ENCODE results near the gene ZAR1.
"Not testable (repeated sequence)": the region's sequence is repeated elsewhere in the genome, so short reads cannot be mapped to it uniquely, and the experiment has no call there.

Gene ZAR1
- 0 to 0.33 (median 0) reads per million in 17 experiments for total RNA-seq

DNA sequence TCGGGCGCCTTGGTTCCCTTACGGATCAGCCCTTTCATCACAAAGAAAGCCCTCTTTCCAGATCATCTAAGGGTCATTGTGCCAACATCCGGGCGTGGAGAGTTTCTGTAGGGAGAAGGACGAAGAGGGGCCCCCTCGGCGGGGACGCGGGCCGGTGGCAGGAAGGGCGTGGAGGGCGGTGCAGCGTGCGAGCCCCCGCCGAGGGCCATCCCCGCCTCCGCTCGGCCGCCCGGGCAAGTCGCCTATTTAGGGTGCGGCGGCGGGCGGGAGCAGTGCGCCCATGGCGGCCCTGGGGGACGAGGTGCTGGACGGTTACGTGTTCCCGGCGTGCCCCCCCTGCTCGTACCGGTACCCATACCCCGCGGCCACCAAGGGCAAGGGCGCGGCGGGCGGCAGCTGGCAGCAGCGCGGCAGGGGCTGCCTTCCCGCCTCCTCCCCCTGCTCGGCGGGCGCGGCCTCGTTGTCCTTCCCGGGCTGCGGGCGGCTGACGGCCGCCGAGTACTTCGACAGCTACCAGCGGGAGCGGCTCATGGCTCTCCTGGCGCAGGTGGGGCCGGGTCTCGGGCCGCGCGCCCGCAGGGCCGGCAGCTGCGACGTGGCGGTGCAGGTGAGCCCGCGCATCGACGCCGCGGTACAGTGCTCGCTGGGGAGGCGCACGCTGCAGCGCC lies at the start of gene ZAR1:
TSS of gene ZAR1 (plus strand) at position 241 of the 668 bp plus-strand sequence. CDS start at position 281, 40 bp downstream.
- DNase-seq: peak in 1 of 4 experiments; percentile 14

- peak; percentile 21 to 68 (median 52) for DNase-seq
Observed at GRCh38 chr4:48440914-48441313, 49.1 kb upstream of the ZAR1 start.

DNA sequence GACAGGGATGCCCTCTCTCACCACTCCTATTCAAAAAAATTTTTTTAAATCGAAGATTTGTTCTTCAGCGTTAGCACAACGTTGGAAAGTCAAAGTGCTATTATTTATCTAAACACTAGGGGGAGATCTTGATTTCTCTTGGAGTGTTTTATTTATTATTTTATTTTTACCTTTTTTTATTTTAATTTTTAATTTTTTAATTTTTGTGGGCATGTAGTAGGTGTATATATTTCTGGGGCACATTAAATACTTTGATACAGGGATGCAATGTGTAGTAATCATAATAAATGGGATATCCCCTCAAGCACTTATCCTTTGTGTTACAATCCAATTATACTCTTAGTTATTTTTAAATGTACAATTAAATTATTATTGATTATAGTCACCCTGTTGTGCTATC lies 44.3 kb upstream of the ZAR1 start:
- DNase-seq: peak in 2 of 4 experiments; percentile 28 to 48

GRCh38 chr4:48446642-48447041 lies 43.4 kb upstream of the ZAR1 start:
- no peak for DNase-seq

GRCh38 chr4:48449151-48449550 lies 40.9 kb upstream of the ZAR1 start:
- DNase-seq: no peak

DNA sequence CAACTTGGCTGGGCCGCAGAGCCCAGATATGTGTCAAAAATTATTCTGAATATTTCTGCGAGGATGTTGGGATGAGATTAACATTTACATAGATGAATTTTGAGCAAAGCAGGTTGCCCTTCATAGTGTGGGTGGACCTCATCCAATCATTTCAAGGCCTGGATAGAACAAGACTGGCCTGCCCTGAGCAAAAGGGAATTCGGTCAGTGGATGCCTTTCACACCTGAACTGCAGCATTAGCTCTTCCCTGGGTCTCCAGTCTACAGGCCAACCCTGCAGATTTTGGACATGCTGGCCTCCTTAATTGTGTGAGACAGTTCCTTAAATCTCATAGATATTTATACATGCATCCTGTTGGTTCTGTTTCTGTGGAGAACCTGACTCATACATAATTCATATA lies 39.3 kb upstream of the ZAR1 start:
- no peak for DNase-seq

DNA sequence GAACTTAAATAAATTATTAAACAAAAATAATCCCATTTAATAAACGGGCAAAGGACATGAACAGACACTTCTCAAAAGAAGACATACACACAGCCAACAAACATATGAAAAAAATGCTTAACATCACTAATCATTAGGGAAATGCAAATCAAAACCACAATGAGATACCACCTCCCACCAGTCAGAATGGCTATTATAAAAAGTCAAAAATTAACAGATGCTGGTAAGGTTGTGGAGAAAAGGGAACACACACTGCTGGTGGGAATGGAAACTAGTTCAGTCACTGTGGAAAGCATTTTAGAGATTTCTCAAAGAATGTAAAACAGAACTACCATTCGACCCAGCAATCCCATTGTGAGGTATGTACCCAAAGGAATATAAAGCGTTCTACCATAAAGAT lies 38.4 kb upstream of the ZAR1 start:
- DNase-seq: not testable (repeated sequence)

DNA sequence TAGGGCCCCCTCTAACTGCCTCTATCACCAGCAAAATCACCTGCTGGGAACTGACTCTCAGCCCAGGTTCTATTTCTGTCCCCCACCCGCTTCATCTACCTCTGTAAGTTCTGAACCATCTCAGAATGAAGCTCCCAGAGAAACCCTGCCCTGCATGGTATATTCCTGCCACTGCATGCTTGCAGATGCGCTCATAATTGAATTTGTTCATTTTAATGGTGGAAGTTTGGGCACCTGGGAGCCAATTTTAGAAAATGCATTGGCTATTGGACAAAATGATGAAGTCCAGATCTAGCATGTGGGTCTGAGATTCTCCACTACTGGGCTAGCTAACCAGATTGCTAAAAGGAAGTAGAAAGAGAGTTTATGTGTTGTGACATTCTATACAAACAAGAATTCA lies 35.5 kb upstream of the ZAR1 start:
- no peak for DNase-seq

DNA sequence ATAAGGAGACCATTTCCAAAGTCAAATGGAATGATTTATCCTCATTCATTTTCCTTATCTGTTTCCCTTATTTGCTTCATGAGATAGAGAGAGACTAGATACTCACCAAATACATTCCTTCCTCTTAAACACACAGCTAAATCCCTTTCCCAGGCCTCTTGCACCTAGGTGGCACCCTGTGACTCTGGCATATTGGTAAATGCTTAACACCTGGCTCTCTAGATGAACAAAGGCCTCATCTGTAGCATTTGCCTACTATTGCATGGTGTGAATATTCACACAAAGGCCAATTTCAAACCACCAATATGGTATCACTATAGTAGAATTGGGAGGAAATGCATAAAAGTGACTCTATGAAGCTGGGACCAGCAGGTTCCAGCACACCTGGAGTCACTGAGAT lies 29.1 kb upstream of the ZAR1 start:
- no peak for DNase-seq

- no peak for DNase-seq
Observed at GRCh38 chr4:48462363-48462762, 27.7 kb upstream of the ZAR1 start.

- no peak for DNase-seq
Observed at GRCh38 chr4:48467442-48467841, 22.6 kb upstream of the ZAR1 start.

DNA sequence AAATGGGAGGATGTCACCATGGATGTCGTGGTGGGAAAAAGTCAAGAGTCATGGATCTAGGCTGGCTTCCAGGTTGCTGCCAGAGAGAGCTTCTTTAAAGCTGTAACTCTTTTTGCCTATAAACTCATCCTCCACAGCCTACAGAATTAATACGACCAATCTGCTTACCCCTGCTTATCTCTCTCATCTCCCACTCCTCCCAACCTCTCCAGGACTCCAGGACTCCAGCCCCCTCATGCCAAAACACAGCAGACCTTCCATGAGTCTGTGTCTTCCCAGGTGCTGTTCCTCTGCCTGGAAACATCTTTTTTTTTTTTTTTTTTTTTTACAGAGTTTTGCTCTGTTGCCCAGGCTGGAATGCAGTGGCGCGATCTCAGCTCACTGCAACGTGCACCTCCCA lies 22.2 kb upstream of the ZAR1 start:
- no peak for DNase-seq

- no peak for DNase-seq
Observed at GRCh38 chr4:48470137-48470536, 19.9 kb upstream of the ZAR1 start.

DNA sequence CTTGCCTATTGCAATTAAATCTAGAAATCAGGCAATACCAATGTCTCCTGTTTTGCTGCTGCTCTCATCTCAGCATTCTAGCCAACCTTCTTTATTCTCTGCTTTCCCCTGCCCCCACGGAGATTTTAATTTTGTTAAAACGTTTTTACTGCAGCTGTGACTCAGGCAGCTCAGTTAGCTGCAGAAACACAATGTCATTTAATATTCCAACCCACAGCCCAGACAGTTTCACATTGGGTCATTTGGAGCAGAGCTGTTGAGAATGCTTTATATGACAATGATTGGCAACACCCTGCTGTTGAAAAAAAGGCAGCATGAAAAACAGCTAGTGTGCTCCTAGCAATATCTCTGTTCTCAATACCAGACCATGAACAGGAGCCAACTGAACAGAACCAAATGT lies 19.5 kb upstream of the ZAR1 start:
- DNase-seq: no peak

GRCh38 chr4:48472794-48473193 lies 17.3 kb upstream of the ZAR1 start:
- DNase-seq: no peak

DNA sequence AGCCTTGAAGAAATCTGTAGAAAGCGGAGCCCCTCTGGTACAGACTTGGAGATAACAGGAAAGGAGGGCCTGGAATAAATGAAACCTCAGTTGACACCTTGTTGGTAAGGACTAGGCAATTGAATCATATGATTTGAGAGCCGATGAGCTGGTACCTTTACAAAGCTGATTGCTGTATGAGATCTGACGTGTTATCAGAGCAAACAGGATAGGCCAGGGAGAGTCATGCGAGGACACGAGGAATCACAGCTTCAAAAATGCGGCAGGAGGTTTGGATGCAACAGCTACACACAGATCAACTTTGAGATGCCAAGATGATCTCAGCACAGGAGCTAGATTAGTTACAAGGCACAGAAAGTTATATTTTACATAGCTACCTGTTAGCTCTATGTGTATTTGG lies 14.3 kb upstream of the ZAR1 start:
- no peak for DNase-seq

GRCh38 chr4:48478273-48478672 lies 11.8 kb upstream of the ZAR1 start:
- DNase-seq: no peak

DNA sequence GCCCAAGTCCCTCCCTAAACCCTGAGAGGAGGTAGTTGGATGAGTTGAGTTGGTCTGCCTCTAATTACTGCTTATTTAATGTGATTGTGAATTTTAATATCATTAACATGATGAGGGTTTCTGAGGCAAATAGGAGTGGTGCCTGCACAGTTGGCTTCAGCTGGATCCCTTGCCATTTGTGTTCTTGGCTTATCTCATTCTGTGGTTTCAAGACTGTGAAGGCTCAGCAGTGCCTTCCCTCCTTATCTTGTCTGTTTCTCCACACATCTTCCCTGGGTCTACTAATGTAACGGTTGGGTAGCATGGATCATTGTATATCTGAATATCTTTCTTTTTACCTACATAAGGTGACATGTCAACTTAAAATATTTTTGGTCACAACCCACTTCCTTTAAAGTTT lies 8.5 kb upstream of the ZAR1 start:
- no peak for DNase-seq

- peak in 3 of 4 experiments; percentile 4 to 46 (median 27) for DNase-seq
Observed at GRCh38 chr4:48483006-48483776, 6.9 kb upstream of the ZAR1 start, which contains the start of gene SLC10A4. SLC10A4 (plus strand) TSS chr4:48483343; CDS start chr4:48483562, 219 bp downstream.

- peak in 3 of 4 experiments; percentile 11 to 30 (median 17) for DNase-seq
Observed at GRCh38 chr4:48483777-48484493, 6.1 kb upstream of the ZAR1 start.

DNA sequence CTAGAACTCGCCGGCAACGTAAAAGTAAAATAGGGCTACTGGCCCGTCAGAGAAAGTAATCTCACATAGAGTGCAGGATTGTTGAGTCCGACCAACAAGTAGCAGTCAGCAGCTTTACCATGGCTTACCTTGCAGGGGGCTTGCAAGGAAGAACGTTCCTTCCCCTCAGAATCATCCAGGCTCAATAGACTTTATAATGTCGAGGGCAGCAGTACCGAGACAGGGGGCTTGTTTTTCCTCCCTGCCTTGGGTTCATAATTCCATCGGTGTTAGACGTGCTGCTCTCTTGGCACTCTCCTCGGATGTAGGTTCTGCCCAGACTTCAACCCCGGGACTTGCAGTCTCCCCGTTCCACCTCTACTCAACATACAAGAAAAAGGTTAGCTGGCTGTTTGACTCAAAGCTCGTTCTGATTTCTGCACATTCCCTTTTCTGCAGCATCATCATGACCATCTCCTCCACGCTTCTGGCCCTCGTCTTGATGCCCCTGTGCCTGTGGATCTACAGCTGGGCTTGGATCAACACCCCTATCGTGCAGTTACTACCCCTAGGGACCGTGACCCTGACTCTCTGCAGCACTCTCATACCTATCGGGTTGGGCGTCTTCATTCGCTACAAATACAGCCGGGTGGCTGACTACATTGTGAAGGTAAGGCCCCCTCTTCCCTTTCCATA lies 5.4 kb upstream of the ZAR1 start:
- DNase-seq: no peak

GRCh38 chr4:48489683-48490011 lies 405 bp upstream of the ZAR1 start:
- no peak for DNase-seq

All from suppressor macrophage (primary cell).